Activated CD4-positive, alpha-beta T cell treated with anti-CD3 and anti-CD28 coated beads for 4 hours (primary cell): ENCODE results near the gene EFNB2.

ENCODE experiments used
- DNase-seq, 2 donors: peaks; one replicate each; pipeline ENCODE4 v3.0.0-alpha.2; 2020

The EFNB2 gene

GRCh38 chr13:106523576-106523975 is 11.9 kb downstream of the EFNB2 start:
- no peak for DNase-seq

- DNase-seq: no peak
Measured at GRCh38 chr13:106522898-106523525, 12.4 kb downstream of the EFNB2 start.

GRCh38 chr13:106522112-106522705 is 13.3 kb downstream of the EFNB2 start:
- no peak for DNase-seq

- no peak for DNase-seq
Measured at GRCh38 chr13:106521095-106521799, 14.2 kb downstream of the EFNB2 start.

GRCh38 chr13:106520251-106521054 is 15.0 kb downstream of the EFNB2 start:
- no peak for DNase-seq

- no peak for DNase-seq
Measured at GRCh38 chr13:106518512-106518911, 16.9 kb downstream of the EFNB2 start.

GRCh38 chr13:106517109-106517847 is 18.2 kb downstream of the EFNB2 start:
- no peak for DNase-seq

- DNase-seq: no peak
Measured at GRCh38 chr13:106515635-106516254, 19.7 kb downstream of the EFNB2 start.

GRCh38 chr13:106514928-106515634 is 20.4 kb downstream of the EFNB2 start:
- no peak for DNase-seq

GRCh38 chr13:106513025-106513983 is 22.2 kb downstream of the EFNB2 start:
- no peak for DNase-seq

GRCh38 chr13:106507560-106508274 is 27.7 kb downstream of the EFNB2 start:
- DNase-seq: no peak

- no peak for DNase-seq
Measured at GRCh38 chr13:106506286-106506685, 29.2 kb downstream of the EFNB2 start.

GRCh38 chr13:106505732-106506131 is 29.7 kb downstream of the EFNB2 start:
- DNase-seq: no peak

- no peak for DNase-seq
Measured at GRCh38 chr13:106505295-106505694, 30.2 kb downstream of the EFNB2 start.

GRCh38 chr13:106503730-106504453 is 31.6 kb downstream of the EFNB2 start:
- no peak for DNase-seq

GRCh38 chr13:106503272-106503671 is 32.2 kb downstream of the EFNB2 start:
- DNase-seq: no peak

- no peak for DNase-seq
Measured at GRCh38 chr13:106500445-106500844, 35.0 kb downstream of the EFNB2 start.

GRCh38 chr13:106499896-106500295 is 35.6 kb downstream of the EFNB2 start:
- DNase-seq: no peak

- DNase-seq: no peak
Measured at GRCh38 chr13:106499113-106499512, 36.3 kb downstream of the EFNB2 start.
